Neural cell (in vitro differentiated cells): ENCODE results near the gene LHFPL6. TPM values are rescaled to one million over a fixed set of nuclear protein-coding genes. Genes with fewer than 3 reads are reported as not detected.

Experiments used
- H2AFZ ChIP-seq: fragments of 200-600, 300-800 bp; sonication (generic), shearing (Covaris generic); 2 replicates; pipeline ENCODE4 v1.6.0; 2014; ENCODE audit warnings: low read depth, mild to moderate bottlenecking, antibody characterized with exemption, low read length, moderate library complexity
- H3F3A ChIP-seq: fragments of 200-600 bp; shearing (Covaris generic); 2 replicates; pipeline ENCODE4 v1.6.1; 2016; ENCODE audit warnings: mild to moderate bottlenecking, moderate library complexity, mixed read lengths, antibody characterized with exemption, low read length; ENCODE audit not compliant: insufficient read depth, poor library complexity, severe bottlenecking
- H3K27ac ChIP-seq: fragments of 200-600, 300-800 bp; sonication (generic), shearing (Covaris generic); 2 replicates; pipeline ENCODE4 v1.5.1; 2014; ENCODE audit warnings: mild to moderate bottlenecking, low read length, moderate library complexity
- H3K27me3 ChIP-seq: fragments of 300-800, 200-600 bp; sonication (generic), shearing (Covaris generic); 2 replicates; pipeline ENCODE4 v1.6.0; 2014; ENCODE audit warnings: mild to moderate bottlenecking, low read depth, low read length, moderate library complexity; ENCODE audit not compliant: insufficient read depth
- H3K36me3 ChIP-seq: fragments of 300-800, 200-600 bp; sonication (generic), shearing (Covaris generic); 2 replicates; pipeline ENCODE4 v1.5.1; 2014; ENCODE audit warnings: mild to moderate bottlenecking, antibody characterized with exemption, low read length, moderate library complexity; ENCODE audit not compliant: insufficient read depth
- H3K4me2 ChIP-seq: fragments of 300-800, 200-600 bp; sonication (generic), shearing (Covaris generic); 2 replicates; pipeline ENCODE4 v1.6.0; 2014; ENCODE audit warnings: mild to moderate bottlenecking, low read length
- H3K4me3 ChIP-seq: fragments of 300-800, 200-600 bp; sonication (generic), shearing (Covaris generic); 2 replicates; pipeline ENCODE4 v1.5.1; 2014; ENCODE audit warnings: mild to moderate bottlenecking, low read length, moderate library complexity
- H3K79me2 ChIP-seq: fragments of 200-600 bp; shearing (Covaris generic); replicated peaks from 2 replicates; pipeline ENCODE4 v1.6.0; 2014; ENCODE audit warnings: mild to moderate bottlenecking, low read length, moderate library complexity; ENCODE audit not compliant: insufficient read depth
- H3K9ac ChIP-seq: fragments of 300-800, 200-600 bp; sonication (generic), shearing (Covaris generic); 2 replicates; pipeline ENCODE4 v1.6.1; 2016; ENCODE audit warnings: mild to moderate bottlenecking, low read length, mixed read lengths
- H3K9me2 ChIP-seq: fragments of 200-600 bp; shearing (Covaris generic); 2 replicates; pipeline ENCODE4 v1.6.1; 2016; ENCODE audit warnings: mild to moderate bottlenecking, low read length, mixed read lengths; ENCODE audit not compliant: insufficient read depth
- H3K9me3 ChIP-seq: fragments of 200-600, 300-800 bp; sonication (generic), shearing (Covaris generic); 2 replicates; pipeline ENCODE4 v1.6.1; 2016; ENCODE audit warnings: mild to moderate bottlenecking, mixed run types, low read length, moderate library complexity, mixed read lengths
- H4K20me1 ChIP-seq: fragments of 200-600 bp; shearing (Covaris generic); 2 replicates; pipeline ENCODE4 v1.6.1; 2016; ENCODE audit warnings: mild to moderate bottlenecking, mixed run types; ENCODE audit not compliant: insufficient read depth
- CTCF ChIP-seq: fragments of 450-650 bp; IDR thresholded peaks from 2 replicates; pipeline ENCODE4 v1.5.1; 2014; ENCODE audit warnings: antibody characterized with exemption, mild to moderate bottlenecking, moderate library complexity; ENCODE audit not compliant: poor library complexity, severe bottlenecking
- EP300 ChIP-seq: fragments of 450-650 bp; conservative IDR thresholded peaks from 2 replicates; pipeline ENCODE4 v1.6.1; 2014; ENCODE audit warnings: antibody characterized with exemption, mild to moderate bottlenecking, moderate library complexity; ENCODE audit not compliant: poor library complexity, severe bottlenecking
- EZH2 ChIP-seq: fragments of 200-600, 300-800 bp; shearing (Covaris generic), sonication (generic); IDR thresholded peaks from 2 replicates; pipeline ENCODE4 v1.6.1; 2014; ENCODE audit warnings: antibody characterized with exemption, low read length, borderline replicate concordance, mild to moderate bottlenecking; ENCODE audit not compliant: insufficient read depth, poor library complexity, severe bottlenecking
- MXI1 ChIP-seq: fragments of 450-650 bp; conservative IDR thresholded peaks from 2 replicates; pipeline ENCODE4 v1.6.1; 2014; ENCODE audit warnings: antibody characterized with exemption, mild to moderate bottlenecking; ENCODE audit not compliant: poor library complexity, severe bottlenecking
- POLR2AphosphoS5 ChIP-seq: IDR thresholded peaks from 2 replicates; pipeline ENCODE4 v1.6.1; 2012
- RAD21 ChIP-seq: fragments of 450-650 bp; conservative IDR thresholded peaks from 2 replicates; pipeline ENCODE4 v1.6.1; 2014; ENCODE audit warnings: antibody characterized with exemption, mild to moderate bottlenecking, moderate library complexity
- REST ChIP-seq: IDR thresholded peaks from 2 replicates; pipeline ENCODE4 v1.6.1; 2012; ENCODE audit warnings: borderline replicate concordance
- SMC3 ChIP-seq: fragments of 450-650 bp; conservative IDR thresholded peaks from 2 replicates; pipeline ENCODE4 v1.6.1; 2014; ENCODE audit warnings: antibody characterized with exemption, mild to moderate bottlenecking, moderate library complexity; ENCODE audit not compliant: poor library complexity
- TAF1 ChIP-seq: IDR thresholded peaks from 2 replicates; pipeline ENCODE4 v1.6.1; 2012; ENCODE audit warnings: low read depth
- polyA plus RNA-seq: library from polyadenylated mRNA; depleted of rRNA; stranded (reverse); fragments of >200 nt; gene quantifications from 2 replicates; pipeline ENCODE4 v1.2.3, GENCODE V29; 2014

Gene LHFPL6
- polyA plus RNA-seq, 1 donor from 2014 or later: 36.3 TPM

- Histone ChIP-seq H3K4me3 (no peak overlapping the region), H3K4me2 (no peak overlapping the region), H3K79me2 (peaks cover 37% of the 10 kb centered on the region)
These were observed 15.9 kb downstream of the LHFPL6 start for GRCh38 chr13:39586958-39587605.

GRCh38 chr13:39586151-39586550 is 16.8 kb downstream of the LHFPL6 start:
- Histone ChIP-seq H3K9me3 (no peaks in the 10 kb centered on the region), H3K27me3 (no peaks in the 10 kb centered on the region), H3K9ac (no peak overlapping the region), H4K20me1 (no peaks in the 10 kb centered on the region), H3K36me3 (no peaks in the 10 kb centered on the region), H3K27ac (no peak overlapping the region), H3F3A (no peaks in the 10 kb centered on the region), H3K4me2 (no peak overlapping the region), H3K9me2 (no peaks in the 10 kb centered on the region), H2AFZ (no peak overlapping the region), H3K4me3 (no peak overlapping the region), H3K79me2 (peaks cover 31% of the 10 kb centered on the region)
- TF ChIP-seq EP300: no peak

More at GRCh38 chr13:39586958-39587605, 15.9 kb downstream of the LHFPL6 start:
- no peak overlapping the region for H2AFZ ChIP-seq
- no peaks in the 10 kb centered on the region for H3K9me2 ChIP-seq
- no peaks in the 10 kb centered on the region for H3F3A ChIP-seq
- TF ChIP-seq EP300 (no peak), SMC3 (no peak), CTCF (no peak), MXI1 (no peak), EZH2 (no peak), REST (no peak), POLR2AphosphoS5 (no peak), RAD21 (no peak), TAF1 (no peak)
- H3K9ac ChIP-seq: no peak overlapping the region
- H4K20me1 ChIP-seq: no peaks in the 10 kb centered on the region
- no peak overlapping the region for H3K27ac ChIP-seq
- H3K27me3 ChIP-seq: no peaks in the 10 kb centered on the region
- H3K36me3 ChIP-seq: no peaks in the 10 kb centered on the region
- no peaks in the 10 kb centered on the region for H3K9me3 ChIP-seq
